Mucosa of stomach (tissue), 1 donor: ENCODE results near the gene IFT25.
"Not testable (repeated sequence)": the region's sequence is repeated elsewhere in the genome, so short reads cannot be mapped to it uniquely, and the experiment has no call there.

Experiments
- H3K27me3 ChIP-seq: one replicate; pipeline ENCODE4 v1.7.0; 2013; ENCODE audit warnings: mild to moderate bottlenecking, low read length; ENCODE audit not compliant: control insufficient read depth, insufficient read depth
- H3K36me3 ChIP-seq: one replicate; pipeline ENCODE4 v1.7.0; 2013; ENCODE audit warnings: low read length; ENCODE audit not compliant: control insufficient read depth, insufficient read depth
- H3K4me1 ChIP-seq: one replicate; pipeline ENCODE4 v1.7.0; 2013; ENCODE audit warnings: mild to moderate bottlenecking, low read length; ENCODE audit not compliant: control insufficient read depth, insufficient read depth
- H3K4me3 ChIP-seq: one replicate; pipeline ENCODE4 v1.7.0; 2013; ENCODE audit warnings: low read length
- H3K9ac ChIP-seq: one replicate; pipeline ENCODE4 v1.7.0; 2013; ENCODE audit warnings: mild to moderate bottlenecking, low read length, moderate library complexity
- H3K9me3 ChIP-seq: one replicate; pipeline ENCODE4 v1.7.0; 2013; ENCODE audit warnings: mild to moderate bottlenecking, low read length, moderate library complexity; ENCODE audit not compliant: control insufficient read depth
- donor health status: Pancreatic carcinoma.

The IFT25 gene

GRCh38 chr1:53945433-53946251, at the start of gene IFT25:
TSS of gene IFT25 (minus strand) at chr1:53945699. CDS start at chr1:53940082, 5,617 bp downstream.
- no peaks in the 10 kb centered on the region for H3K9me3 ChIP-seq
- peaks cover 7% of the 10 kb centered on the region for H3K4me1 ChIP-seq
- no peaks in the 10 kb centered on the region for H3K27me3 ChIP-seq
- no peaks in the 10 kb centered on the region for H3K36me3 ChIP-seq
- H3K4me3 ChIP-seq = peak within 1 kb of the TSS; percentile 72
- H3K9ac ChIP-seq = peak within 1 kb of the TSS; percentile 70

- not testable (repeated sequence) for H3K4me1 ChIP-seq, H3K9me3 ChIP-seq, H3K36me3 ChIP-seq, H3K9ac ChIP-seq, H3K4me3 ChIP-seq, H3K27me3 ChIP-seq
Observed at GRCh38 chr1:53994516-53994915, 49.0 kb upstream of the IFT25 start.

GRCh38 chr1:53992085-53992874, 46.8 kb upstream of the IFT25 start:
- Histone ChIP-seq H3K4me1 (no peaks in the 10 kb centered on the region), H3K9me3 (no peaks in the 10 kb centered on the region), H3K9ac (no peak overlapping the region), H3K4me3 (no peak overlapping the region), H3K36me3 (no peaks in the 10 kb centered on the region), H3K27me3 (no peaks in the 10 kb centered on the region)

GRCh38 chr1:53987880-53988279, 42.4 kb upstream of the IFT25 start:
- H3K9ac ChIP-seq = no peak overlapping the region

GRCh38 chr1:53986458-53986857, 41.0 kb upstream of the IFT25 start:
- peaks cover 12% of the 10 kb centered on the region for H3K4me1 ChIP-seq
- no peak overlapping the region for H3K9ac ChIP-seq
- H3K4me3 ChIP-seq = no peak overlapping the region
- H3K36me3 ChIP-seq = no peaks in the 10 kb centered on the region
- no peaks in the 10 kb centered on the region for H3K9me3 ChIP-seq
- no peaks in the 10 kb centered on the region for H3K27me3 ChIP-seq

More at GRCh38 chr1:53987880-53988279, 42.4 kb upstream of the IFT25 start:
- Histone ChIP-seq H3K27me3 (no peaks in the 10 kb centered on the region), H3K36me3 (no peaks in the 10 kb centered on the region), H3K4me3 (no peak overlapping the region), H3K4me1 (peaks cover under 1% of the 10 kb centered on the region), H3K9me3 (no peaks in the 10 kb centered on the region)

GRCh38 chr1:53984726-53985125, 39.2 kb upstream of the IFT25 start:
- no peak overlapping the region for H3K9ac ChIP-seq
- no peaks in the 10 kb centered on the region for H3K36me3 ChIP-seq

GRCh38 chr1:53982763-53983104, 37.2 kb upstream of the IFT25 start:
- Histone ChIP-seq H3K27me3 (no peaks in the 10 kb centered on the region), H3K9me3 (no peaks in the 10 kb centered on the region), H3K36me3 (no peaks in the 10 kb centered on the region), H3K9ac (peak overlapping the region; percentile 58), H3K4me1 (peaks cover 12% of the 10 kb centered on the region), H3K4me3 (no peak overlapping the region)

More at GRCh38 chr1:53984726-53985125, 39.2 kb upstream of the IFT25 start:
- Histone ChIP-seq H3K27me3 (no peaks in the 10 kb centered on the region), H3K4me1 (peaks cover 12% of the 10 kb centered on the region), H3K9me3 (no peaks in the 10 kb centered on the region), H3K4me3 (no peak overlapping the region)

- H3K4me3 ChIP-seq = no peak overlapping the region
- H3K9ac ChIP-seq = peak overlapping the region; percentile 58
- H3K4me1 ChIP-seq = peaks cover 12% of the 10 kb centered on the region
- H3K9me3 ChIP-seq = no peaks in the 10 kb centered on the region
- H3K27me3 ChIP-seq = no peaks in the 10 kb centered on the region
- no peaks in the 10 kb centered on the region for H3K36me3 ChIP-seq
Observed at GRCh38 chr1:53982034-53982762, 36.7 kb upstream of the IFT25 start.

- Histone ChIP-seq H3K36me3 (no peaks in the 10 kb centered on the region), H3K9me3 (no peaks in the 10 kb centered on the region), H3K4me1 (peaks cover 12% of the 10 kb centered on the region), H3K27me3 (no peaks in the 10 kb centered on the region), H3K9ac (no peak overlapping the region), H3K4me3 (no peak overlapping the region)
Observed at GRCh38 chr1:53981220-53981619, 35.7 kb upstream of the IFT25 start.

GRCh38 chr1:53979712-53980450, 34.4 kb upstream of the IFT25 start:
- Histone ChIP-seq H3K9ac (no peak overlapping the region), H3K36me3 (no peaks in the 10 kb centered on the region), H3K9me3 (no peaks in the 10 kb centered on the region), H3K4me3 (no peak overlapping the region), H3K4me1 (peaks cover 12% of the 10 kb centered on the region), H3K27me3 (no peaks in the 10 kb centered on the region)

GRCh38 chr1:53975861-53976260, 30.4 kb upstream of the IFT25 start:
- Histone ChIP-seq H3K27me3 (no peaks in the 10 kb centered on the region), H3K9ac (no peak overlapping the region), H3K4me3 (no peak overlapping the region), H3K36me3 (no peaks in the 10 kb centered on the region), H3K4me1 (no peaks in the 10 kb centered on the region), H3K9me3 (no peaks in the 10 kb centered on the region)
